NCI-H1048 (cell line): ENCODE results near the gene TUFM.
"Not testable (repeated sequence)": the region's sequence is repeated elsewhere in the genome, so short reads cannot be mapped to it uniquely, and the experiment has no call there.

Source experiments
- DNase-seq: peaks from one replicate; lab custom pipeline; 2025; lab: John Stamatoyannopoulos, UW

TUFM gene

GRCh38 chr16:28802235-28803019 is 43.7 kb downstream of the TUFM start:
- not testable (repeated sequence) for DNase-seq
